ENCODE data around the gene ABLIM1.

The ABLIM1 gene

GRCh38 chr10:114403541-114404161 is 254.4 kb downstream of the ABLIM1 start:
- TF ChIP-seq, protein P1, sequence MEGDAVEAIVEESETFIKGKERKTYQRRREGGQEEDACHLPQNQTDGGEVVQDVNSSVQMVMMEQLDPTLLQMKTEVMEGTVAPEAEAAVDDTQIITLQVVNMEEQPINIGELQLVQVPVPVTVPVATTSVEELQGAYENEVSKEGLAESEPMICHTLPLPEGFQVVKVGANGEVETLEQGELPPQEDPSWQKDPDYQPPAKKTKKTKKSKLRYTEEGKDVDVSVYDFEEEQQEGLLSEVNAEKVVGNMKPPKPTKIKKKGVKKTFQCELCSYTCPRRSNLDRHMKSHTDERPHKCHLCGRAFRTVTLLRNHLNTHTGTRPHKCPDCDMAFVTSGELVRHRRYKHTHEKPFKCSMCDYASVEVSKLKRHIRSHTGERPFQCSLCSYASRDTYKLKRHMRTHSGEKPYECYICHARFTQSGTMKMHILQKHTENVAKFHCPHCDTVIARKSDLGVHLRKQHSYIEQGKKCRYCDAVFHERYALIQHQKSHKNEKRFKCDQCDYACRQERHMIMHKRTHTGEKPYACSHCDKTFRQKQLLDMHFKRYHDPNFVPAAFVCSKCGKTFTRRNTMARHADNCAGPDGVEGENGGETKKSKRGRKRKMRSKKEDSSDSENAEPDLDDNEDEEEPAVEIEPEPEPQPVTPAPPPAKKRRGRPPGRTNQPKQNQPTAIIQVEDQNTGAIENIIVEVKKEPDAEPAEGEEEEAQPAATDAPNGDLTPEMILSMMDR (IDR thresholded peaks at IDR 0.05): no peak; the same call in 1 of the 2 replicates

- TF ChIP-seq, protein P1 (IDR thresholded peaks at IDR 0.05): no peak
Observed at GRCh38 chr10:114402871-114403540, 255.1 kb downstream of the ABLIM1 start.

- TF ChIP-seq, protein P1 (IDR thresholded peaks at IDR 0.05): no peak
Observed at GRCh38 chr10:114402233-114402632, 255.8 kb downstream of the ABLIM1 start.

- TF ChIP-seq, protein P1 (IDR thresholded peaks at IDR 0.05): no peak
Observed at GRCh38 chr10:114401195-114401791, 256.8 kb downstream of the ABLIM1 start.

- TF ChIP-seq, protein P1 (IDR thresholded peaks at IDR 0.05): no peak
Observed at GRCh38 chr10:114400091-114400490, 258.0 kb downstream of the ABLIM1 start.

DNA sequence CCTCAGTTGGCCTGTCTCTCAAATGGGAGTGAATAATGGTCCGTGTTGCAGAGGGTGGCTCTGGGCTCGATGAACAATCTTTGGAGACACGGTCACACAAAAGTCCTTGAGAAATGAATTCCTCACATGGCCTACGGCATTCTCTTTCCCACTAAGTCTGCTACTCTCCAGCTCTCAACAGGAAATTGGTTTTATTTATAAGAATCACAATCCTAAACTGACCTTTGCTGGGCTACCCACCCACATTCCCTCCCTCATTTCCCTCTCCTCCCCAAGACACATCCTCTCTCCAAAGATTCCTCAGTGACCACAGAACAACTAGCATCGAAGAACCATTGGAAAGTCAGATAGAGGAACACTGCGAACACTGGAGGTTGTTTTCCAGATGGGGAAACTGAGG is 258.5 kb downstream of the ABLIM1 start:
- TF ChIP-seq, protein P1 (IDR thresholded peaks at IDR 0.05): no peak

DNA sequence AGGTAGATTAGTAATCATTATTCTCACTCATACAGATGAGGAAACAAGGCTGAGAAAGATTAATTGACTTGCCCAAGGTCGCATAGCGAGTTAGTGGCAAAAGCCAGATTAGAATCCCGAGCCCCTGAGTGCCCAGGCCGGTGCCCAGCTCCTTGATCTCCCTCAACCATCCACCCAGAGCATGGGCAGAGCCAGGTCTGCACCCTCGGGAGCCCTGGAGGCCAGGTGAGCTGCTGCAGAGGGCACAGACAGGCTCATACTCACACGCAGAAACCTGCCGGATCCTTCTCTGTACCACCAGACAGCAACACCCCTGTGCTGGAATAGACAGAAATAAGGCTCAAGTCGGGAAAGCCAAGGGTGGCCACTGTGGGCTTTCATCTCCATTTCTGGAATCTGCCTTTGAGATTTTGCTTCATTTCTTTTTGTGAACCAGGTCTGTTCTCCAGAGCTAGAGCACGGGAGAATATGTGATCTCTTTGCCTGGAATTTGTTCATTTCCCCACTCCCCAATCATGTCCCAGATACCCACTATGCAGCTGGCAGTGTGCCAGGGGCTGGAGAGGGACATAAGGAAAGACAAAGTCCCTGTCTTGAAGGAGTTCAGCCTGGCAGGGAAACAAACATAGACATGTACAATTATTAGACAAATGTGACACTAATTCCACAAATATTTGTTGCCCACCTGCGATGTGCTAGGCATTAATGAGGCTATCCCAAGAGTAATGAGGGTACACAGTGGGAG is 259.3 kb downstream of the ABLIM1 start:
- TF ChIP-seq, protein P1 (IDR thresholded peaks at IDR 0.05): no peak

All from LNCAP (cell line).